ENCODE results near the gene TPM2.
A peak's percentile ranks its signal among the peaks of the same experiment; 100 is the strongest.

The TPM2 gene

DNA sequence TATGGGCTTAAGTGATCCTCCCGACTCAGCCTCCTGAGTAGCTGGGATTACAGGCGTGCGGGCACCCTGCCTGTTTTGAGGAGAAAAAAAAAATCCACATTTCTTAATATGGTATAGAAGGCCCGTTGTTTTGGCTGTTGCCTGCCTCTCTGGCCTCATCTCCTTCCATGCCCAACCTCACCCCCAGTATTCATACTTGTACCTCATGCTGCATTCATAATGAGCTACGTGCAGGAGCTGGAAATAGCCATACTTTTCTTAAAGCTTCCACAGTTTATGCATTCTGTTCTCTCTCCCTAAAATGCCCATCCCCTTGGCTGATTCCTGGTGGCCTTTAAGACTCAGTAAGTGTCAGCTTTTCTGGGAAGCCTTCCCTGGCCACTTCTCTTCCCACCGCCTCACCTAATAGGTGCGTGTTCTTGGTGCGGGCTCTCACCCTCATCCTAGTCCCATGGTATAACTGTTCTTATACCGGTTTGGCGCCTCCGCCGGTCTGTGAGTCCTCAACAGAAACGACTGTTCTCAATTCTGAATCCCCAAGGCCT lies 2.1 kb upstream of the TPM2 start:
- Mint-ChIP-seq H3K36me3 (ENCODE audit: low read depth) (peaks cover 7% of the 10 kb centered on the region), H3K27ac (peak overlapping the region; percentile 12), H3K4me1 (ENCODE audit: low read depth) (peaks cover 18% of the 10 kb centered on the region), H3K9me3 (no peaks in the 10 kb centered on the region), H3K4me3 (peak overlapping the region; percentile 79), H3K27me3 (ENCODE audit: low read depth) (no peaks in the 10 kb centered on the region)

DNA sequence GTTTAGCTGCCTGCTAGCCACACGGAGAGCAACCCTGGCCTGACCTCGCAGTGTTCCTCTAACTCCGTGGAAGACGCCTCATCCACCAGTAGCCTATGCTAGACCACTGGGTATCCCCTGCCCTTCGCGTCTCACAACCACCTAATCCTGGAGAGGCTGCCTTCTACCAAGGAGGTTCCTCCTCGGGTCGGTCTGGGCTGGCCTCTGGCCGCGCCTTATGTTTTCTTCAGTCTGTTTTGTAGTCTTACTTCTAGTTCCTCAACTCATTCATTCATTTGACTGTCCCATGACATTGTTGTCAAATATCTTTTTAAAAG lies 1.6 kb upstream of the TPM2 start:
- Mint-ChIP-seq H3K9me3 (no peaks in the 10 kb centered on the region), H3K27me3 (ENCODE audit: low read depth) (no peaks in the 10 kb centered on the region), H3K36me3 (ENCODE audit: low read depth) (peaks cover 2% of the 10 kb centered on the region), H3K27ac (no peak overlapping the region), H3K4me1 (ENCODE audit: low read depth) (peaks cover 16% of the 10 kb centered on the region), H3K4me3 (peak overlapping the region; percentile 79)

DNA sequence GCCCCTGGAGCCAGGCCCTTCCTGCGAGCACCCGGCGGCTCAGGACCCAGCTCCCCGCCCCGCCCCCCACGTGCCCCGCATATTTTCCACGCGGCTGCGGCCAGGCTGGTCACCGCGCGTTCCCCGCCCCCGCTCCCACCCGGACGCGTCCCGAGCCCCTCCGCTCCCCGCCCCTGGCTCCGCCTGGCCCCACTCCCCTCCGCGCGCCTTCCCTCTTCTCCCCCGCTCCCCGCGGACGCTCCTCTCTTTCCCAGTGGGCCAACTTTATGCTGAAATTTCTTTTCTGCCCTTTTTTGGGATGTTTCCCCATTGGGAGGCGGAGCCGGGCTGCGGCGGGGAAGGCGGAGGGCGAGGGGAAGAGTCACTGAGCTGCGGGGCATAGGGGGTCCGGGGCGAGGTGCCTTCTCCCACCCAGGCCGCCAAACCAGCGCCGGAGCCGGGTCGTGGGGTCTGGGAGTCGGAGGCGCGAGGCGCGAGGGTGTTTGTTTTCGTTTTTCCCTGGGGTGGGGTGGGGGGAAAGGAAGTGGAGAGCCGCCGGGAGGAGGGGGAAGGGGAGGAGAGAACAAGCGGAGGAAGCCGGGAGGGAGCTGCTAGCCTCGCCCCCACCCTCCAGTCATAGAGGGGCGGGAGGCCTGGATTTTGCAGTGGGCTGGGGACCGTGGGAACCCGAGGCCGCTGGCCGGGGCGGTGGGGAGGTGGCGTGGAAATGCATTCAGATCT lies 1.0 kb upstream of the TPM2 start:
- Mint-ChIP-seq H3K27ac (peak overlapping the region; percentile 41), H3K36me3 (ENCODE audit: low read depth) (no peaks in the 10 kb centered on the region), H3K9me3 (no peaks in the 10 kb centered on the region), H3K27me3 (ENCODE audit: low read depth) (no peaks in the 10 kb centered on the region), H3K4me3 (peak overlapping the region; percentile 79), H3K4me1 (ENCODE audit: low read depth) (peaks cover 16% of the 10 kb centered on the region)

DNA sequence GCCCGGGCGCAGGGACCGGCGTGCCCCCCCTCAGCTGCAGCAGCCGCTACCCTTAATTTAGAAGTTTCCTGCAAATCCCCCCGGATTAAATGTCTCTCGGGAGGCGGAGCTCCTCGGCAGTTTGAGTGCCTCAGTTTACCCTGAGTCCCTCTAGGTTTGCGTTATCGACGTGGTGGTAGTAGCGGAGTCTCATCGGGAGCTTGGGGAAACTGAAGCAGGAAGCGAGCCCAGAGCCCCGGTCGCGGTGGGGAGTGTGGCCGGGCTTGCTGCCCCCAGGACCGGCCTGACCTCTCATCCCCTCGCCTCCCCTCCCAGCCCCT lies 529 bp upstream of the TPM2 start:
- H3K36me3 Mint-ChIP-seq (ENCODE audit: low read depth) = no peaks in the 10 kb centered on the region
- H3K4me3 Mint-ChIP-seq = peak overlapping the region; percentile 69
- H3K27me3 Mint-ChIP-seq (ENCODE audit: low read depth) = no peaks in the 10 kb centered on the region
- H3K9me3 Mint-ChIP-seq = no peaks in the 10 kb centered on the region
- H3K4me1 Mint-ChIP-seq (ENCODE audit: low read depth) = peaks cover 16% of the 10 kb centered on the region
- H3K27ac Mint-ChIP-seq = no peak overlapping the region

DNA sequence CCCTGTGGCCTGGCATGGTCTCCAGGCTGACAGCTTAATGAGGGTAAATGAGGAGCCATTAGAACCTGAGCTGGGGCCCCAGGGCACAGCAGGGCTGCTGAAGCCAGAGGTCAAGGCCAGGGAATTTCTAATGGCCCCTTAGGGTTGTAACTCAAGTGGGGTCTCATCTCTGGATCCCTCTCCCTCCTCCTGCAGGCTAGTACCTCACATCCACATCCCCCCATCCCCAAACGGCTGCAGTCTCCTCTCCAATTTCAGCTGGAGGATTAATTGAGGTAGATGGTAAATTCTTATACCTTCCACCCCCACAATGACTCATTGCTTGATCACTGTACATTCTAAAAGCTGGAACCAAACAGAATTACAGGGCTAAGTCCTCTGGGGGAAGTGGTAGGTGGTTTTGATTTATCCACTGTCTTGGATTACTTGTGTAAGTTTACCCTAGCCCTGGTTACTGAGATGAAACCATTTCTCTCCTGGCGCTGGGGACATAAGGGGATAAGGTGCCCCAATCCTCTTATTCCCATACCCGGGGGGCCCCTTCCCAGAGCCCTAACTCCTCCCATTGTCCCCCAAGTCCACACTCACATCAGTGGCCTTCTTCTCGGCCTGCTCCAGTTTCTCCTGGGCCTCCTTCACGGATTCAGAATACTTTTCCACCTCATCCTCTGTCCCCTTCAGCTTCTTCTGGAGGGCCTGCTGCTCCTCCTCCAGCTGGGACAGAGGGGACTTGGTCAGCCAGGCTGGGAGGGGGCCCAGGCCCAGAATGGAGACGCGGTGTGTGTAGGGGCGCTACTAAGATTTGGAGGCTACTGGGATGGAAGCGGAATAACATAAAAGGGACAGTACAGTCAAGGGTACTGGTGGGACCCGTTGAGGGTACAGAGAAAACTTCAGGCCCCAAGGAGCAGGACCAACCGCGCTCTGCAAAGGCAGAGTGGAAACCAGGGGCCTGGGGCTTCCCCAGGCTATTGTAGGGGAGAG lies 875 bp downstream of the TPM2 start:
- Mint-ChIP-seq H3K4me1 (ENCODE audit: low read depth) (peaks cover 16% of the 10 kb centered on the region), H3K36me3 (ENCODE audit: low read depth) (no peaks in the 10 kb centered on the region), H3K27ac (peak overlapping the region; percentile 55), H3K4me3 (peak overlapping the region; percentile 81), H3K27me3 (ENCODE audit: low read depth) (no peaks in the 10 kb centered on the region), H3K9me3 (no peaks in the 10 kb centered on the region)

DNA sequence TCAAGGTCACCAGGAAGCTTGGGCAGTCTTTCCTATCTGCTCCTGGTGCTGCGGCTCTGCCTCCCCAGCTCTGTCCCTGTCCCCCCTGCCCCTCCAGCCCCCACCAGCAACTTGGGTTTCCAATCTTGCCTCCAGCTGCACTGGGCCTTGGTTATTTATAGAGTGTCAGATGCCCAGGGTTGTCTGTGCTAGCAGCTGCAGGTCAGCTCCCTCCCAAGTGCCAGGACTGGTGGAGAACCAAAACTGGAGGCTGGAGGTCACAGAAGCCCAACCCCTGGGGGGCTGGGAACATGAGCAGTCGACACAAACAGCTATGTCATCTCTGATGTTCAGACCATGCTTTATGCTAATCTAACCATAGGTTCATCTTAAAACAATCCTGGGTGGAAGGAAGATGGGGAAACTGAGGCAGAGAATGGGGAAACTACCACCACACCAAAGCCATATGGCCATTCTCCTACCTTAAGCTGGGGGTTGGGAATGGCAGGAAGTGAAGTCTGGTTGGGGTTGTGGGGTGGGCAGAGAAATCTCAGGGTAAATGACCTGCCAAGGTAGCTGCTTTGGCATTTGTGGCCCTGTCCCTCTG lies 1.7 kb downstream of the TPM2 start:
- Mint-ChIP-seq H3K27ac (no peak overlapping the region), H3K9me3 (no peaks in the 10 kb centered on the region), H3K4me3 (no peak overlapping the region), H3K4me1 (ENCODE audit: low read depth) (peaks cover 16% of the 10 kb centered on the region), H3K27me3 (ENCODE audit: low read depth) (no peaks in the 10 kb centered on the region), H3K36me3 (ENCODE audit: low read depth) (no peaks in the 10 kb centered on the region)

DNA sequence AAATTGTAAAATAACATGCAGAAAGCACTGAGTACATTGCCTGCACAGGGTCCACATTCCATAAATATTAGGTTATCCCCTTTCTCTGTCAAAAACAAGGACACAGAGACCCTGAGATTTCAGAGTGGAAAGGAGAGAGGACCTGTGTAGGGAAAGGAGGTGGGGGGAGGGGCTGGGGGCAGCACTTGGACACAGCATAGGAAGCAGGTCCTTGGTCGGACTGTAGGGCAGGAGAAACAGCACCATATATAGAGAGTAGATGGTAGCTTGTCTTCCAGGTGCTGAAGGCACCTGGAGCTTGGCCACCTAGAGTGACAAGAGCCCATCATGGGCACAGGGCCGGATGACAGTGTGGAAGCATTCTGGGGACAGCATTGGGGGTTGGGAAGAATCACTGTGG lies 2.4 kb downstream of the TPM2 start:
- Mint-ChIP-seq H3K27ac (no peak overlapping the region), H3K9me3 (no peaks in the 10 kb centered on the region), H3K36me3 (ENCODE audit: low read depth) (no peaks in the 10 kb centered on the region), H3K4me1 (ENCODE audit: low read depth) (peaks cover 16% of the 10 kb centered on the region), H3K4me3 (no peak overlapping the region), H3K27me3 (ENCODE audit: low read depth) (no peaks in the 10 kb centered on the region)

DNA sequence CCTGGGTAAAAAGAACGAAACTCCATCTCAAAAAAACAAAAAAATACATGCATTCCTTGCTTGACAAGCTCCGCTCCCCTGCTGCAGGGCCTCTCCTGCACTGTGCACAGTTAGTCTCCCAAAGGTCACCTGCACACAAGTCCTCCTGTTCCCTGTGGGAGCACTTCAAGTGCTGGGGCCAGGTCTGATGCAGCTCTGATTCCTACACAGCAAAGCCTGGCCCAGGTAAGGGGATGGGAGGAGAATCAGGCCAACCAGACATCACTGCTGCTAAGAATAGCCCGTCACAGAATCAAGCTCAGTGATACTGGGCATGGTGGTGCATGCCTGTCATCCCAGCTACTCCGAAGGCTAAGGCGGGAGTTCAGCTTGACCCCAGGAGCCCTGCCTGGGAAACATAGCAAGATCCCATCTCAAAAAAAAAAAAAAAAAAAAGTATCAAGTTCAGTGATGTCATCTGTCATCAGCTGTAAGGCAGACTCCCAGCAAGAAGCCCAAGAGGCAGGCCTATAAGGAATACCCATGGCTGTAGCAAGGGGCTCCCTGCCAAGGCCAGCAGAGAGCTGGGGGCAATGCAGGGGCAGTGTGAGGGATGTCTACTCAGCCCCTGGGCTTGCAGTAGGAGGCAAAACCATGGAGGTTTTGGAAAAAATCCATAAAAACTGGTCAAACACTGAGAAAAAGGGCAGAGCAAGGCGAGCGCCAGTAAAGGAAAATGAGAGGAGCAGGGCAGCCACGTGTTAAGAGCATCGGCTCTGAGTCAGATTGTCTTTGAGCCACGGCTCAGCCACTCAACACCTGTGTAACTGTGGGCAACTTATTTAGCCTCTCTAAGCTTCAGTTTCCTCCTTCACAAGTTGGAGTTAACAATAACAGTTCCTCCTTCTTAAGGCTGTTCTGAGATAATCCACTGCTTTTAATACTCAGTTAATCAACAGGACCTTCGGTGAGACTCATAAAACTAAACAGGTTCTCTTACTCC lies 3.2 kb downstream of the TPM2 start:
- H3K27me3 Mint-ChIP-seq (ENCODE audit: low read depth) = no peaks in the 10 kb centered on the region
- no peak overlapping the region for H3K4me3 Mint-ChIP-seq
- H3K4me1 Mint-ChIP-seq (ENCODE audit: low read depth) = peaks cover 16% of the 10 kb centered on the region
- no peak overlapping the region for H3K27ac Mint-ChIP-seq
- no peaks in the 10 kb centered on the region for H3K36me3 Mint-ChIP-seq (ENCODE audit: low read depth)
- no peaks in the 10 kb centered on the region for H3K9me3 Mint-ChIP-seq

DNA sequence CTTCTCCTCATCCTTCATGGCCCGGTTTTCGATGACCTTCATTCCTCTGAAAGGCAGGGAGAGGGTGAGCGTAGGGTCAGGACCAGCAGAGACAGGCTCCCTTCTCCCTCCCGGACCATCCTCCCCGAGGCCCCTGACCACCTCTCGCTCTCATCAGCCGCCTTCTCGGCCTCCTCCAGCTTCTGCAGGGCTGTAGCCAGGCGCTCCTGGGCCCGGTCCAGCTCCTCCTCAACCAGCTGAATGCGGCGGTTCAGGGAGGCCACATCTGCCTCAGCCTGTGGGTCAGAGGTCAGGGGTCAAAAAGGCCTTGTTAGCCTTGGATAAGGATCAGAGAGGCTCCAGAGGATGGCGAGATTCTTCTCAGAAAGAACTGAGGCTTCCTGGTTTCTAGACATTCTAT lies 4.2 kb downstream of the TPM2 start:
- no peaks in the 10 kb centered on the region for H3K27me3 Mint-ChIP-seq (ENCODE audit: low read depth)
- no peak overlapping the region for H3K27ac Mint-ChIP-seq
- H3K36me3 Mint-ChIP-seq (ENCODE audit: low read depth) = no peaks in the 10 kb centered on the region
- no peaks in the 10 kb centered on the region for H3K9me3 Mint-ChIP-seq
- H3K4me3 Mint-ChIP-seq = no peak overlapping the region
- peaks cover 11% of the 10 kb centered on the region for H3K4me1 Mint-ChIP-seq (ENCODE audit: low read depth)

DNA sequence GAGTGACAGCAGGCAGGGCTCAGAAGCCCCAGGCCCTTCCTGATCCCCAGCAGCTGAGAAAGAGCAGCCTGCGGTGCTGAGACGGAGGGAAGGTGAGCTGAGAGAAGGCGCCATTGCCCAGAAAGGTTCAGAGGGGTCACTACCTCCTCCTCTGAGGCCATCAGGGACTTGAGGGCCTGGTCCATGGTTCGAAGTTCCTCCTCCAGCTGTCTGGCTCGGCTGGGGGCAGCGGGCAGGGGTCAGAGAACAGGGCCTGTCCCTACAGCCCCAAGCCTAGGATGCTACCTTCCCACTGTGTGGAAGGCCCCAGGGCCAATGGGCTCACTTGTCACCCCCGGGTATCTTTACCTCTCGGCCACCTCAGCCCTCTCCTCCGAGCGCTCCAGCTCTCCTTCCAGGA lies 4.8 kb downstream of the TPM2 start:
- no peaks in the 10 kb centered on the region for H3K9me3 Mint-ChIP-seq

DNA sequence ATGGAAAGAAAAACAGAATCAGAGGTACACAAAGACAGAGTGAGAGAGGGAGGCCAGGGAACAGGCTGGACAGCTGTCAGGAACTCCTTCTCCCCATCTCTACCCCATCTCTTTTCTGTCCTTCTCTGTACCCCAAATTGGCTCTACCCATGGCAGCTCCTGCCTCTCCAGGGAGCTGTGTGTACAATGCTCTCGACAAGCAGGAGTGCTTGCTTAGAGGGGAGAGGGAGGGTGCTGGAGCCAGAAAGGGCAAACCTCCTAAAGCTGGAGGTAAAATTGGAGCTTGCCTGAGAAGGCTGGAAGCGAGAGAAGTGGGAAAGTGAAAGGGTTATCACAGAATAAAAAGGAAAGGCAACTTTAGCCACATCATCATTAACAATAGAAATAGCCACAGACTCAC lies 6.4 kb downstream of the TPM2 start:
- no peaks in the 10 kb centered on the region for H3K36me3 Mint-ChIP-seq (ENCODE audit: low read depth)
- H3K27me3 Mint-ChIP-seq (ENCODE audit: low read depth) = peaks cover 4% of the 10 kb centered on the region
- no peak overlapping the region for H3K4me3 Mint-ChIP-seq
- peaks cover 3% of the 10 kb centered on the region for H3K4me1 Mint-ChIP-seq (ENCODE audit: low read depth)
- H3K9me3 Mint-ChIP-seq = no peaks in the 10 kb centered on the region
- H3K27ac Mint-ChIP-seq = no peak overlapping the region

More for the DNA sequence above, 4.8 kb downstream of the TPM2 start:
- H3K27ac Mint-ChIP-seq = no peak overlapping the region
- H3K4me1 Mint-ChIP-seq (ENCODE audit: low read depth) = peaks cover 11% of the 10 kb centered on the region
- no peaks in the 10 kb centered on the region for H3K27me3 Mint-ChIP-seq (ENCODE audit: low read depth)
- H3K4me3 Mint-ChIP-seq = no peak overlapping the region
- no peaks in the 10 kb centered on the region for H3K36me3 Mint-ChIP-seq (ENCODE audit: low read depth)

DNA sequence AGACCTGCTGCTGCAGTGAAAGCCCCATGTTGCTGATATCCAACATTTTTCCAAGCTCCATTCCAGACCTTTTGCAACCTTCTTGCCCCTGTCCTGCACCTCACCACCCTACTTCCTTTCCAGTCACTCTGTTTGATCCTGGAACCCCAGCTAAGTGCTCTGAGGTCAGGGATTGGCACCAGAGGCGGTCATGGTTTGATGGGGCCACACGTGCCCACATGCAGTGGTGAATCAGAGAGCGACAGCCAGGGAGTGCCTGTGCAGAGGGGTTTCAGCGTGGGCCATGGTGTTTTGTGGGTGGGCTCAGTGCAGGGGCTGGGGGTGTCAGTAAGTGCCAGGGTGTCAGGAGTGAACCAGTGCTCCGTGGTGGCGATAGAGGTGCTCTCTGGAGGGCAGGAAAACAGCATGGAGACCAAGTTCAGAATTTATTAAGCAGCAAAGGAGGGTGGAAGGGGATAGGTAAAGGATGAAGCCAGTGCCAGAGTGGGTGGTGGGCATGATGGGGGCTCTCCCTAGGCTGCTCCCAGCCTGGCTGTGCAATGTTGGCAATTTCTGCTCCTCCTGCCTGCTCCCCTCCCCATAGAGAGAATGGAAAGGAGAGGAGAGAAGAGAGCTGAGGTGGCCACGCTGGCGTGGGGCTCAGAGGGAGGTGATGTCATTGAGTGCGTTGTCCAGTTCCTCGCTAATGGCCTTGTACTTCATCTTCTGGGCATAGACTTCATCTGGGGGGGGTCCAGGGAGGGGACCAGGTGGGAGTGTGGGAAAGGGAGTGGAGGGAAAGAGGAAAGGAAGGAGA lies 7.0 kb downstream of the TPM2 start:
- Mint-ChIP-seq H3K27ac (no peak overlapping the region), H3K4me1 (ENCODE audit: low read depth) (peaks cover 2% of the 10 kb centered on the region), H3K4me3 (no peak overlapping the region)

DNA sequence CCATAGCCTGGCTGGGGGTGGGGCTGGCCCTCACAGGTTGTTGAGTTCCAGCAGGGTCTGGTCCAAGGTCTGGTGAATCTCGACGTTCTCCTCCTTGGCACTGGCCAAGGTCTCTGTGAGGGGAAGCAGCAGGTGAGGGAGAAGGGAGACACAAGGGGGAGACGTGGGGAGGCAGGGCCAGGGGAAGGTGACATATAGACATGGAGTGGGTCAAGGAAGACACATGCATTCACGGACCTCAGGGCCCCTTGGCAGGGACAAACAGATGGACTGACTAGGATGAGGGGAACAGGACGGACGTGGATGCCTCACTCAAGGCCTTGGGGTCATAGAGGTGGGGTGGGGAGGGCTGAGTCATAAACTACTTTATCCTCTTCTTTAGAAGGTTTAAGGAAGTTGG lies 7.7 kb downstream of the TPM2 start:
- Mint-ChIP-seq H3K27me3 (ENCODE audit: low read depth) (peaks cover 11% of the 10 kb centered on the region), H3K4me1 (ENCODE audit: low read depth) (no peaks in the 10 kb centered on the region), H3K4me3 (no peak overlapping the region), H3K9me3 (no peaks in the 10 kb centered on the region), H3K36me3 (ENCODE audit: low read depth) (no peaks in the 10 kb centered on the region), H3K27ac (no peak overlapping the region)

More for the DNA sequence above, 7.0 kb downstream of the TPM2 start:
- Mint-ChIP-seq H3K9me3 (no peaks in the 10 kb centered on the region), H3K27me3 (ENCODE audit: low read depth) (peaks cover 4% of the 10 kb centered on the region), H3K36me3 (ENCODE audit: low read depth) (no peaks in the 10 kb centered on the region)

All from T-helper 1 cell treated with Interleukin-12 subunit alpha and Interleukin-12 subunit beta and Interleukin-4 antibody, amounts not matched to agents 30 μg/mL and 1 μg/mL, for 36 hours (primary cell).